GM19438 (cell line): ENCODE data around the gene EDARADD.
"Not testable (repeated sequence)": the region's sequence is repeated elsewhere in the genome, so short reads cannot be mapped to it uniquely, and the experiment has no call there.

ENCODE experiments used
- ATAC-seq: cut with Tn5 transposase; IDR thresholded peaks from one replicate; pipeline ENCODE4 v1.9.1; 2021; ENCODE audit warnings: low read depth; ENCODE audit not compliant: unreplicated experiment

Gene EDARADD

GRCh38 chr1:236426215-236426614, 32.1 kb downstream of the EDARADD start:
- no peak for ATAC-seq

GRCh38 chr1:236429715-236430274, 35.7 kb downstream of the EDARADD start:
- ATAC-seq, result no peak

- ATAC-seq, result no peak
Observed at GRCh38 chr1:236433819-236434315, 39.8 kb downstream of the EDARADD start.

GRCh38 chr1:236438614-236439013, 44.5 kb downstream of the EDARADD start:
- no peak for ATAC-seq

- ATAC-seq, result no peak
Observed at GRCh38 chr1:236440373-236440772, 46.3 kb downstream of the EDARADD start.

GRCh38 chr1:236450779-236451178, 56.7 kb downstream of the EDARADD start:
- ATAC-seq, result no peak

GRCh38 chr1:236451796-236452373, 57.8 kb downstream of the EDARADD start:
- peak; percentile 57 for ATAC-seq

- ATAC-seq, result no peak
Observed at GRCh38 chr1:236455243-236455642, 61.2 kb downstream of the EDARADD start.

- no peak for ATAC-seq
Observed at GRCh38 chr1:236457775-236458174, 63.7 kb downstream of the EDARADD start.

GRCh38 chr1:236458996-236459395, 64.9 kb downstream of the EDARADD start:
- ATAC-seq, result no peak

GRCh38 chr1:236460103-236460502, 66.0 kb downstream of the EDARADD start:
- no peak for ATAC-seq

- not testable (repeated sequence) for ATAC-seq
Observed at GRCh38 chr1:236464197-236464596, 70.1 kb downstream of the EDARADD start.

- peak; percentile 37 for ATAC-seq
Observed at GRCh38 chr1:236465231-236465958, 71.3 kb downstream of the EDARADD start.

GRCh38 chr1:236465959-236466303, 71.8 kb downstream of the EDARADD start:
- ATAC-seq, result peak; percentile 66

- ATAC-seq, result no peak
Observed at GRCh38 chr1:236467327-236467641, 73.2 kb downstream of the EDARADD start.

- no peak for ATAC-seq
Observed at GRCh38 chr1:236468625-236469024, 74.5 kb downstream of the EDARADD start.

- no peak for ATAC-seq
Observed at GRCh38 chr1:236469466-236469865, 75.4 kb downstream of the EDARADD start.

GRCh38 chr1:236471096-236471495, 77.0 kb downstream of the EDARADD start:
- ATAC-seq, result no peak

GRCh38 chr1:236471653-236472052, 77.6 kb downstream of the EDARADD start:
- no peak for ATAC-seq

GRCh38 chr1:236472850-236473788, 79.0 kb downstream of the EDARADD start:
- no peak for ATAC-seq

GRCh38 chr1:236476019-236476418, 81.9 kb downstream of the EDARADD start:
- ATAC-seq, result no peak
